Hepatocyte (in vitro differentiated cells): Measurements from ENCODE around the gene LYRM4. TPM values are rescaled to one million over a fixed set of nuclear protein-coding genes. Genes with fewer than 3 reads are reported as not detected.

Experiments used
- DNase-seq: peaks from one replicate; pipeline ENCODE4 v3.0.0-alpha.2; 2016; ENCODE audit warnings: low spot score
- H2AFZ ChIP-seq: fragments of 200-600 bp; sonication (generic); 2 replicates; pipeline ENCODE4 v1.6.0; 2016; ENCODE audit warnings: antibody characterized with exemption, mild to moderate bottlenecking
- H3K27ac ChIP-seq: fragments of 200-600 bp; sonication (generic); 2 replicates; pipeline ENCODE4 v1.5.1; 2016; ENCODE audit warnings: mild to moderate bottlenecking
- H3K27me3 ChIP-seq: fragments of 200-600 bp; sonication (generic); 2 replicates; pipeline ENCODE4 v1.6.1; 2016
- H3K36me3 ChIP-seq: fragments of 200-600 bp; sonication (generic); replicated peaks from 2 replicates; pipeline ENCODE4 v1.5.1; 2016; ENCODE audit warnings: low read depth; ENCODE audit not compliant: insufficient read depth
- H3K4me1 ChIP-seq: fragments of 200-600 bp; sonication (generic); 2 replicates; pipeline ENCODE4 v1.5.1; 2016; ENCODE audit warnings: mild to moderate bottlenecking, moderate library complexity; ENCODE audit not compliant: insufficient read depth
- H3K4me2 ChIP-seq: fragments of 200-600 bp; sonication (generic); 2 replicates; pipeline ENCODE4 v1.6.0; 2016
- H3K4me3 ChIP-seq: fragments of 200-600 bp; sonication (generic); 2 replicates; pipeline ENCODE4 v1.5.1; 2016; ENCODE audit warnings: mild to moderate bottlenecking
- H3K79me2 ChIP-seq: fragments of 200-600 bp; sonication (generic); 2 replicates; pipeline ENCODE4 v1.6.0; 2017; ENCODE audit warnings: mild to moderate bottlenecking
- H3K9me2 ChIP-seq: fragments of 200-600 bp; sonication (generic); replicated peaks from 2 replicates; pipeline ENCODE4 v1.6.0; 2017; ENCODE audit warnings: mild to moderate bottlenecking; ENCODE audit not compliant: insufficient read depth
- H3K9me3 ChIP-seq: fragments of 200-600 bp; sonication (generic); 2 replicates; pipeline ENCODE4 v1.5.1; 2016; ENCODE audit warnings: low read depth, mild to moderate bottlenecking
- H4K20me1 ChIP-seq: fragments of 200-600 bp; sonication (generic); 2 replicates; pipeline ENCODE4 v1.6.0; 2016; ENCODE audit warnings: mild to moderate bottlenecking; ENCODE audit not compliant: insufficient read depth, poor library complexity, severe bottlenecking
- EZH2 ChIP-seq: fragments of 200-600 bp; sonication (generic); IDR thresholded peaks from 2 replicates; pipeline ENCODE4 v1.6.1; 2016; ENCODE audit warnings: antibody characterized with exemption, mild to moderate bottlenecking, borderline replicate concordance
- EZH2phosphoT487 ChIP-seq: fragments of 200-600 bp; sonication (generic); IDR thresholded peaks from one replicate; pipeline ENCODE4 v1.6.1; 2018; ENCODE audit warnings: antibody characterized with exemption, mild to moderate bottlenecking, low read depth, moderate library complexity; ENCODE audit not compliant: unreplicated experiment, severe bottlenecking
- WGBS: methylation state at CpG from one replicate; pipeline ENCODE4 v1.1.6; 2016; ENCODE audit warnings: low lambda C conversion rate; ENCODE audit errors: missing lambda C conversion rate; 5-methylcytosine and 5-hydroxymethylcytosine counted together
- polyA plus RNA-seq: library from polyadenylated mRNA; unstranded; fragments of >200 nt; fragmentation: Nextera tagmentation; extraction: Ambion mirVana; gene quantifications from 2 replicates; pipeline ENCODE4 v1.2.1, GENCODE V29; 2016
- total RNA-seq: library from RNA; depleted of rRNA; stranded (reverse); fragments of >200 nt; gene quantifications from 2 replicates; pipeline ENCODE4 v1.2.3, GENCODE V29; 2014
- TF ChIP-seq, protein P1 (sequence below): fragments of 200-600 bp; sonication (generic); IDR thresholded peaks from 2 replicates; pipeline ENCODE4 v1.5.1; 2016; ENCODE audit warnings: antibody characterized with exemption, mild to moderate bottlenecking; ENCODE audit not compliant: poor library complexity

LYRM4 gene
- total and polyA plus RNA-seq, 2 experiments from 2014 or later, result 20.5 to 22.9 TPM

DNA sequence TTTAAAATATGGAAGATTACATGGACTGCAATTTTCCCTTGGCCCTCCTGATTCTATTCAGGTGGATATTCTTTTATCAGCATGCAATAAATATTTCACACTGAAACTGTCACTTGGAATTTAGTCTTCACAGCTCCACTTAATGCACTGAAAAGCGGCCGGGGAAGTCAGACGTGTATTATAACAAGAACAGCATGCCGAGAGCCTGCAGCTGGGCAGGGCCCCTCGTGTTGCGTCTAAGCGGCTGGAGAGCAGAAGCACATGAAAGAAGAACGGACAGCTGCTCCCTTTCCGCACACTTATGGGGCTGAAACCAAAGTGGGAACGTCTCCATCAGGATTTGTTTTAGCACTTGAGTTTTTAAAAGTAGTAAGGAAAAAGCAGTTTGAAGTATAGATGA lies 57.2 kb downstream of the LYRM4 start:
- Histone ChIP-seq H4K20me1 (no peaks in the 10 kb centered on the region), H3K36me3 (no peaks in the 10 kb centered on the region), H3K27ac (no peak overlapping the region), H3K9me3 (no peaks in the 10 kb centered on the region), H3K79me2 (no peaks in the 10 kb centered on the region), H3K27me3 (no peaks in the 10 kb centered on the region), H2AFZ (no peak overlapping the region), H3K4me2 (no peak overlapping the region), H3K4me3 (no peak overlapping the region), H3K4me1 (peaks cover 20% of the 10 kb centered on the region), H3K9me2 (no peaks in the 10 kb centered on the region)
- no peak for DNase-seq
- TF ChIP-seq EZH2phosphoT487 (no peak), EZH2 (no peak)
- TF ChIP-seq, protein P1, sequence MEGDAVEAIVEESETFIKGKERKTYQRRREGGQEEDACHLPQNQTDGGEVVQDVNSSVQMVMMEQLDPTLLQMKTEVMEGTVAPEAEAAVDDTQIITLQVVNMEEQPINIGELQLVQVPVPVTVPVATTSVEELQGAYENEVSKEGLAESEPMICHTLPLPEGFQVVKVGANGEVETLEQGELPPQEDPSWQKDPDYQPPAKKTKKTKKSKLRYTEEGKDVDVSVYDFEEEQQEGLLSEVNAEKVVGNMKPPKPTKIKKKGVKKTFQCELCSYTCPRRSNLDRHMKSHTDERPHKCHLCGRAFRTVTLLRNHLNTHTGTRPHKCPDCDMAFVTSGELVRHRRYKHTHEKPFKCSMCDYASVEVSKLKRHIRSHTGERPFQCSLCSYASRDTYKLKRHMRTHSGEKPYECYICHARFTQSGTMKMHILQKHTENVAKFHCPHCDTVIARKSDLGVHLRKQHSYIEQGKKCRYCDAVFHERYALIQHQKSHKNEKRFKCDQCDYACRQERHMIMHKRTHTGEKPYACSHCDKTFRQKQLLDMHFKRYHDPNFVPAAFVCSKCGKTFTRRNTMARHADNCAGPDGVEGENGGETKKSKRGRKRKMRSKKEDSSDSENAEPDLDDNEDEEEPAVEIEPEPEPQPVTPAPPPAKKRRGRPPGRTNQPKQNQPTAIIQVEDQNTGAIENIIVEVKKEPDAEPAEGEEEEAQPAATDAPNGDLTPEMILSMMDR, result no peak
- WGBS, result 71% methylated on average over 10 of the region's 10 CpGs

DNA sequence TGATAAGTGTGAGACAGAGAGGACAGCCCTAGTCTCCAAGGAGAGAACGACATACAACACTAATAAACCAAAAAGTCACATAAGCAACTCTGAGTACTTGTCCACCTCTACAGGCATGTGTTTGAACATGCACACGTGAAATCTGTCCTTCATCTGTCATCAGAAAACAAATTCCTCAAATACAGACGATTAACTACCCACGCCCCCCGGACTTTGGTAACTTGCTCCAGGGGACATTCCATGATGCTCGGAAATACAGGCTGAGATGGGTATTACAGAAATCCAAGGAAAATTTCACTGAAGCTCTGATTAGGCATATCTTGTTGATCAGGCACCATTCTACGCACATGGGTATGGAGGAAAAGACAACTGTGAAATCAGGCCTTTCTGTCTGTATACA lies 57.8 kb downstream of the LYRM4 start:
- H2AFZ ChIP-seq, result no peak overlapping the region
- 87% methylated on average over 7 of the region's 7 CpGs for WGBS
- H3K4me2 ChIP-seq, result no peak overlapping the region
- no peaks in the 10 kb centered on the region for H3K27me3 ChIP-seq
- no peaks in the 10 kb centered on the region for H4K20me1 ChIP-seq
- no peaks in the 10 kb centered on the region for H3K9me2 ChIP-seq
- H3K4me1 ChIP-seq, result peaks cover 16% of the 10 kb centered on the region
- no peaks in the 10 kb centered on the region for H3K9me3 ChIP-seq
- H3K4me3 ChIP-seq, result no peak overlapping the region
- DNase-seq, result no peak
- H3K36me3 ChIP-seq, result no peaks in the 10 kb centered on the region
- H3K27ac ChIP-seq, result no peak overlapping the region
- H3K79me2 ChIP-seq, result no peaks in the 10 kb centered on the region
- TF ChIP-seq EZH2, result no peak
- TF ChIP-seq, protein P1, result no peak
- no peak for TF ChIP-seq EZH2phosphoT487

DNA sequence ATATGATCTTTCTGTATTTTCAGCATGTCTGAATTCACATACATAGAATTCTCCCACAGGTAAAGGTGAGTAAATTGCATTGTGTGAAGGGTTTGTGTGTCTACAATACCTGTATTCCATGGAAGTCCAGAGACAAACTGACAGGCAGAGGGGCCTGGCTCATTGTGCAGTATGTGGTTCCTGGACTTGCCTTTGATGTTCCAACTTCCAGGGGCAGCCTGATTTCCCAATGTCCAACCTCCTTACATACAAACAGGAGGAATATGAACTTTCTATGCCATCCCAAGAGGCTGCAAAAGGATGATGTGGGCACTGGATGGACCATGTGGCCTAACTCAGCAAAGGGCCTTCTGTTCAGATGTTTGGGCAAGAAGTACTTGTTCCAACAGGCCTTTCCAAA lies 58.5 kb downstream of the LYRM4 start:
- no peak overlapping the region for H3K27ac ChIP-seq
- no peaks in the 10 kb centered on the region for H4K20me1 ChIP-seq
- TF ChIP-seq, protein P1, result no peak
- TF ChIP-seq EZH2 (no peak), EZH2phosphoT487 (no peak)
- peaks cover 12% of the 10 kb centered on the region for H3K4me1 ChIP-seq
- H3K9me3 ChIP-seq, result no peaks in the 10 kb centered on the region
- no peaks in the 10 kb centered on the region for H3K9me2 ChIP-seq
- no peaks in the 10 kb centered on the region for H3K79me2 ChIP-seq
- H3K27me3 ChIP-seq, result no peaks in the 10 kb centered on the region
- H3K4me2 ChIP-seq, result no peak overlapping the region
- no peak overlapping the region for H2AFZ ChIP-seq
- no peaks in the 10 kb centered on the region for H3K36me3 ChIP-seq
- H3K4me3 ChIP-seq, result no peak overlapping the region
- no peak for DNase-seq

DNA sequence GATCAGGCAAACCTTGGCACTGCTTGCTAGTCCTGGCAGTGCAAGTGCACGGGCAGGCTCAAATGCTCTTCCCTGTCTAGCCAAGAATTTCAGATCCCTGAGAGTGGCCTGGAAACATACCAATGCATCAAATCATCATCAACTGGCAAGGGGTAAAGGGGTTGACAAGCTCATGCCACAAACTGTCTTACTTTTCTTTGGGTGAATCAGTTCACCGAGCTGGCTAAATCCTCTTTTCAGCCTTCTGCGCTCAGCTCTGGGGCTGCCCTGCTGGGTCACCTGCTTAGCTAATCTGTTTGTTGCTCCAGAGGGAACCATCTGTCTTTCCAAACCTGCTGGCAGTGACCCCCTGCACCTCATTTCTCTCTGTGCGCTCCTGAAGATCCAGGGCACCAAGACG lies 59.5 kb downstream of the LYRM4 start:
- Histone ChIP-seq H3K79me2 (no peaks in the 10 kb centered on the region), H3K4me1 (peaks cover 10% of the 10 kb centered on the region), H4K20me1 (no peaks in the 10 kb centered on the region), H3K4me3 (no peak overlapping the region), H2AFZ (no peak overlapping the region), H3K27ac (no peak overlapping the region), H3K9me2 (no peaks in the 10 kb centered on the region), H3K9me3 (no peaks in the 10 kb centered on the region), H3K36me3 (no peaks in the 10 kb centered on the region), H3K27me3 (no peaks in the 10 kb centered on the region), H3K4me2 (no peak overlapping the region)
- WGBS, result 96% methylated on average over 5 of the region's 5 CpGs
- no peak for DNase-seq
- no peak for TF ChIP-seq EZH2phosphoT487
- TF ChIP-seq, protein P1, result no peak
- TF ChIP-seq EZH2, result no peak
